Measurements from ENCODE around the gene CERS2. TPM values are rescaled to one million over a fixed set of nuclear protein-coding genes. Genes with fewer than 3 reads are reported as not detected.

Gene CERS2
- total and polyA plus RNA-seq, 2 of the 13 experiments (the other 11 are each of a cell fraction or from before 2014, with no cell fraction given): 269 to 298 TPM

- TF ChIP-seq ARID3A (IDR thresholded peaks at IDR 0.05; ENCODE audit: low read depth, low read length) (no peak), ZNF800 (CRISPR knock-in tag; IDR thresholded peaks at IDR 0.05) (no peak), ZNF331 (CRISPR knock-in tag; IDR thresholded peaks at IDR 0.05) (no peak), E2F2 (CRISPR knock-in tag; IDR thresholded peaks at IDR 0.05; ENCODE audit: borderline replicate concordance) (0 out of 2 replicates have a peak, but pooled peaks have one; percentile 43), IKZF1 (IDR thresholded peaks at IDR 0.05) (no peak), ZNF337 (CRISPR knock-in tag; IDR thresholded peaks at IDR 0.05; ENCODE audit: borderline replicate concordance, low read depth) (no peak), AGO1 (IDR thresholded peaks at IDR 0.05; ENCODE audit: low read depth, low read length, poor library complexity, severe bottlenecking) (no peak), CBFB (CRISPR knock-in tag; IDR thresholded peaks at IDR 0.05) (no peak), ZIK1 (CRISPR knock-in tag; IDR thresholded peaks at IDR 0.05; ENCODE audit: borderline replicate concordance, low read depth) (no peak), PRDM15 (CRISPR knock-in tag; IDR thresholded peaks at IDR 0.05) (no peak), PBX2 (CRISPR knock-in tag; IDR thresholded peaks at IDR 0.05) (no peak), ZNF280D (CRISPR knock-in tag; IDR thresholded peaks at IDR 0.05) (peak; percentile 48; the same call in 1 of the 2 replicates), IKZF4 (CRISPR knock-in tag; IDR thresholded peaks at IDR 0.05; ENCODE audit: borderline replicate concordance, low read depth, not compliant biosample characterization) (no peak)
Observed at GRCh38 chr1:150979092-150980056, 4.7 kb upstream of the CERS2 start (continued).
